WTC11 (cell line): ENCODE results near the gene GOLT1A. TPM values are rescaled to one million over a fixed set of nuclear protein-coding genes. Genes with fewer than 3 reads are reported as not detected.

Experiments used
- ATAC-seq: fragments of 200-7000 bp; cut with Tn5 transposase; 2 replicates; pipeline ENCODE4 v1.10.0; 2021; ENCODE audit warnings: mild to moderate bottlenecking, moderate library complexity
- CTCF ChIA-PET: fragments of 300-600 bp; sonication (Branson Sonifier 250); formaldehyde crosslinking; loops from one replicate; lab custom pipeline; 2021; ENCODE audit warnings: antibody characterized with exemption; lab: Charles Lee
- POLR2A ChIA-PET: fragments of 350-600 bp; sonication (Branson Sonifier 250); formaldehyde crosslinking; loops from one replicate; lab custom pipeline; 2021; ENCODE audit warnings: antibody characterized with exemption; lab: Charles Lee
- DNase-seq: peaks from one replicate; pipeline ENCODE4 v3.0.0; 2021; ENCODE audit warnings: low spot score
- H3K27ac Mint-ChIP-seq: 2 replicates; pipeline ENCODE4 v1.8.0; 2021; ENCODE audit warnings: mixed read lengths
- H3K27me3 Mint-ChIP-seq: 2 replicates; pipeline ENCODE4 v1.8.0; 2021; ENCODE audit warnings: low read depth, mild to moderate bottlenecking, moderate library complexity, mixed read lengths
- H3K36me3 Mint-ChIP-seq: 2 replicates; pipeline ENCODE4 v1.8.0; 2021; ENCODE audit warnings: mixed read lengths
- H3K4me1 Mint-ChIP-seq: 2 replicates; pipeline ENCODE4 v1.8.0; 2022; ENCODE audit warnings: mixed read lengths
- H3K4me3 Mint-ChIP-seq: 2 replicates; pipeline ENCODE4 v1.8.0; 2021; ENCODE audit warnings: mild to moderate bottlenecking, moderate library complexity, mixed read lengths
- H3K9me3 Mint-ChIP-seq: 2 replicates; pipeline ENCODE4 v1.8.0; 2021; ENCODE audit warnings: mixed read lengths
- CBFB ChIP-seq: sonication (generic); formaldehyde crosslinking; IDR thresholded peaks from 2 replicates; pipeline ENCODE4 v1.8.1; 2022; ENCODE audit warnings: mild to moderate bottlenecking, low read depth, missing genetic modification reagents
- CREM ChIP-seq: sonication (generic); formaldehyde crosslinking; IDR thresholded peaks from 2 replicates; pipeline ENCODE4 v1.8.1; 2022; ENCODE audit warnings: mild to moderate bottlenecking, missing genetic modification reagents, moderate library complexity
- ELF4 ChIP-seq: sonication (generic); formaldehyde crosslinking; IDR thresholded peaks from 2 replicates; pipeline ENCODE4 v1.8.1; 2022; ENCODE audit warnings: low read depth, mild to moderate bottlenecking, moderate library complexity, missing genetic modification reagents
- ESRRA ChIP-seq: sonication (generic); formaldehyde crosslinking; IDR thresholded peaks from 2 replicates; pipeline ENCODE4 v1.8.1; 2022; ENCODE audit warnings: mild to moderate bottlenecking, missing genetic modification reagents, borderline replicate concordance
- IRF2 ChIP-seq: sonication (generic); formaldehyde crosslinking; IDR thresholded peaks from 2 replicates; pipeline ENCODE4 v1.8.0; 2022; ENCODE audit warnings: low read depth, missing genetic modification reagents, borderline replicate concordance
- JUN ChIP-seq: sonication (generic); formaldehyde crosslinking; IDR thresholded peaks from 2 replicates; pipeline ENCODE4 v1.8.0; 2023; ENCODE audit warnings: mild to moderate bottlenecking, missing genetic modification reagents
- MYBL2 ChIP-seq: sonication (generic); formaldehyde crosslinking; IDR thresholded peaks from 2 replicates; pipeline ENCODE4 v1.8.1; 2023; ENCODE audit warnings: mild to moderate bottlenecking, moderate library complexity, missing genetic modification reagents
- NFATC4 ChIP-seq: fragments of 250-450 bp; sonication (Bioruptor Pico); IDR thresholded peaks from 2 replicates; pipeline ENCODE4 v1.9.0; 2021; ENCODE audit warnings: mild to moderate bottlenecking
- RELA ChIP-seq: sonication (generic); formaldehyde crosslinking; IDR thresholded peaks from 2 replicates; pipeline ENCODE4 v1.8.1; 2022; ENCODE audit warnings: missing genetic modification reagents, mild to moderate bottlenecking, borderline replicate concordance
- TEAD4 ChIP-seq: sonication (generic); formaldehyde crosslinking; IDR thresholded peaks from 2 replicates; pipeline ENCODE4 v1.8.0; 2022; ENCODE audit warnings: mild to moderate bottlenecking, missing genetic modification reagents
- ZNF121 ChIP-seq: sonication (generic); formaldehyde crosslinking; IDR thresholded peaks from 2 replicates; pipeline ENCODE4 v1.8.0; 2023; ENCODE audit warnings: missing genetic modification reagents
- ZNF138 ChIP-seq: sonication (generic); formaldehyde crosslinking; conservative IDR thresholded peaks from 2 replicates; pipeline ENCODE4 v1.8.1; 2022; ENCODE audit warnings: mild to moderate bottlenecking, moderate library complexity, missing genetic modification reagents
- ZNF219 ChIP-seq: sonication (generic); formaldehyde crosslinking; IDR thresholded peaks from 2 replicates; pipeline ENCODE4 v1.8.0; 2023; ENCODE audit warnings: missing genetic modification reagents, mild to moderate bottlenecking, borderline replicate concordance
- ZNF416 ChIP-seq: fragments of 250-450 bp; sonication (Bioruptor Pico); IDR thresholded peaks from 2 replicates; pipeline ENCODE4 v1.9.0; 2021; ENCODE audit warnings: mild to moderate bottlenecking, inconsistent platforms
- total RNA-seq: library from RNA; stranded (reverse); gene quantifications from 3 replicates; pipeline ENCODE4 v1.2.3, GENCODE V29; 2021
- TF ChIP-seq, protein P1 (sequence below): sonication (generic); formaldehyde crosslinking; IDR thresholded peaks from 2 replicates; pipeline ENCODE4 v1.8.0; 2022; ENCODE audit warnings: mild to moderate bottlenecking, missing genetic modification reagents
- TF ChIP-seq, protein P2 (sequence below): sonication (generic); formaldehyde crosslinking; IDR thresholded peaks from 2 replicates; pipeline ENCODE4 v1.8.1; 2022; ENCODE audit warnings: missing genetic modification reagents, borderline replicate concordance
- TF ChIP-seq, protein P3 (sequence below): sonication (generic); formaldehyde crosslinking; IDR thresholded peaks from 2 replicates; pipeline ENCODE4 v1.8.1; 2023; ENCODE audit warnings: mild to moderate bottlenecking, moderate library complexity, missing genetic modification reagents
- TF ChIP-seq, protein P4 (sequence below): sonication (generic); formaldehyde crosslinking; IDR thresholded peaks from 2 replicates; pipeline ENCODE4 v1.8.0; 2023; ENCODE audit warnings: missing genetic modification reagents, mild to moderate bottlenecking, borderline replicate concordance
- TF ChIP-seq, protein P5 (sequence below): sonication (generic); formaldehyde crosslinking; IDR thresholded peaks from 2 replicates; pipeline ENCODE4 v1.8.0; 2023; ENCODE audit warnings: missing genetic modification reagents

The GOLT1A gene
- total RNA-seq, 1 experiment from 2014 or later: 6.5 TPM

DNA sequence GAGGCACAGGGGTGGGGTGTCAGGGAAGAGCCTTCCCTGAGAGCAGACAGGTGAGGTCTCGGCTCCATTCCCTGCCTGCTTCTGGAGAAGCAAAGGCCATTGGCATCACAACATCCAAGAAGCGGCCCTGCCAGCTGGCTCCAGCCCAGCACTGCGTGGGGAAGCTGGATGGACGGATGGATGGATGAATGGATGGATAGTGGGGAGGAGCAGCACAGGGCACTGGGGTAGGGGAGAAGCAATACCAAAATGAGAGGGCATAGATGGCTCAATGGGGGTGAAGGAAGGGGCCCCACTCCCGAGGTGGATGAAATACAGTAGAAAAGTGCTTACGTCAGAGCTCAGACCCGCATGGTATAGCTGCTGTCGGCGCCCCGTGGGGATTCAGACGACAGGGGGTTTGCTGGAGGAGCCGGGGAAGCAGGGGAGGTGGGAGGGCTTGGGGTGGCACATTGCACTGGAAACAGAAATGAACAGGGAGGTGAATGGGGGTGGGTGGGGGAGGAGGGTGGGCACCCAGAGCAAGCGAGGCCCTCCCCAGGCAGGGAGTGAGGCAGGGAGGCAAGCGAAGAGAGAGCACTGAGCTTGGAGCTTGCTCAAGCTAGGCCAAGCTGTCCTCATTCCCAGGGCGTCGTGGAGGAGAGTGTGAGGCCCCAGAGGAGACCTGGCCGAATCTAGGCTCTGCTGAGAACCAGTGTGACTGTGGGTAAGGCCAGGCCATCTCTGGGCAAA is 9.5 kb upstream of the GOLT1A start (continued):
- TF ChIP-seq, protein P1, sequence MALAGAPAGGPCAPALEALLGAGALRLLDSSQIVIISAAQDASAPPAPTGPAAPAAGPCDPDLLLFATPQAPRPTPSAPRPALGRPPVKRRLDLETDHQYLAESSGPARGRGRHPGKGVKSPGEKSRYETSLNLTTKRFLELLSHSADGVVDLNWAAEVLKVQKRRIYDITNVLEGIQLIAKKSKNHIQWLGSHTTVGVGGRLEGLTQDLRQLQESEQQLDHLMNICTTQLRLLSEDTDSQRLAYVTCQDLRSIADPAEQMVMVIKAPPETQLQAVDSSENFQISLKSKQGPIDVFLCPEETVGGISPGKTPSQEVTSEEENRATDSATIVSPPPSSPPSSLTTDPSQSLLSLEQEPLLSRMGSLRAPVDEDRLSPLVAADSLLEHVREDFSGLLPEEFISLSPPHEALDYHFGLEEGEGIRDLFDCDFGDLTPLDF: no peak
- TF ChIP-seq, all 79 proteins: peak for 0

DNA sequence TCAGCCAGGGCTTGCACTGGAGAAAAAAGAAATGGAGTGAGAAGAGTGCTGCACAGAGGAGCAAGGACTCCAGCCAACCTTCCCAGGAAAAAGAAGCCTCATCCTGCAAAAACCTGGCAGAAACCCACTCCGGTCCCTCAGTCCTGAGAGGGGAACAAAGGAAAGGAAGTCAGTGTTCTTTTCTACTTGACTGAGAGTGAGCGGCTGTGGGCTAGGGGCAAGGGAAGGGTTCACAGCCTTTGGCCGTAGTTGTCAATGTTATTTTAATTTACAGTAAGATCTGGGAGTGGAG is 8.9 kb upstream of the GOLT1A start:
- ChIA-PET CTCF (interaction anchor here (1.1 kb wide), 1 partner anchor 9 kb away, joined by 5 read pairs; the partner anchor contains the start of gene GOLT1A), POLR2A (interaction anchor here (0.6 kb wide), 1 partner anchor 13 kb away, joined by 3 read pairs; no protein-coding TSS in a partner anchor)
- Mint-ChIP-seq H3K36me3 (no peaks in the 10 kb centered on the region), H3K27me3 (no peaks in the 10 kb centered on the region), H3K4me1 (peaks cover 12% of the 10 kb centered on the region), H3K27ac (no peak overlapping the region), H3K4me3 (no peak overlapping the region), H3K9me3 (no peaks in the 10 kb centered on the region)
- DNase-seq: no peak
- ATAC-seq: no peak
- no peak for TF ChIP-seq RELA (CRISPR knock-in tag)
- TF ChIP-seq, protein P2, sequence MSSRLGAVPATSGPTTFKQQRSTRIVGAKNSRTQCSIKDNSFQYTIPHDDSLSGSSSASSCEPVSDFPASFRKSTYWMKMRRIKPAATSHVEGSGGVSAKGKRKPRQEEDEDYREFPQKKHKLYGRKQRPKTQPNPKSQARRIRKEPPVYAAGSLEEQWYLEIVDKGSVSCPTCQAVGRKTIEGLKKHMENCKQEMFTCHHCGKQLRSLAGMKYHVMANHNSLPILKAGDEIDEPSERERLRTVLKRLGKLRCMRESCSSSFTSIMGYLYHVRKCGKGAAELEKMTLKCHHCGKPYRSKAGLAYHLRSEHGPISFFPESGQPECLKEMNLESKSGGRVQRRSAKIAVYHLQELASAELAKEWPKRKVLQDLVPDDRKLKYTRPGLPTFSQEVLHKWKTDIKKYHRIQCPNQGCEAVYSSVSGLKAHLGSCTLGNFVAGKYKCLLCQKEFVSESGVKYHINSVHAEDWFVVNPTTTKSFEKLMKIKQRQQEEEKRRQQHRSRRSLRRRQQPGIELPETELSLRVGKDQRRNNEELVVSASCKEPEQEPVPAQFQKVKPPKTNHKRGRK: no peak
- no peak for TF ChIP-seq IRF2 (CRISPR knock-in tag)
- TF ChIP-seq CREM (CRISPR knock-in tag): no peak
- no peak for TF ChIP-seq ZNF416 (CRISPR knock-in tag)
- TF ChIP-seq ELF4: no peak
- no peak for TF ChIP-seq JUN (CRISPR knock-in tag)
- no peak for TF ChIP-seq ZNF219 (CRISPR knock-in tag)
- no peak for TF ChIP-seq NFATC4 (CRISPR knock-in tag)
- no peak for TF ChIP-seq ESRRA (CRISPR knock-in tag)
- TF ChIP-seq, protein P3, sequence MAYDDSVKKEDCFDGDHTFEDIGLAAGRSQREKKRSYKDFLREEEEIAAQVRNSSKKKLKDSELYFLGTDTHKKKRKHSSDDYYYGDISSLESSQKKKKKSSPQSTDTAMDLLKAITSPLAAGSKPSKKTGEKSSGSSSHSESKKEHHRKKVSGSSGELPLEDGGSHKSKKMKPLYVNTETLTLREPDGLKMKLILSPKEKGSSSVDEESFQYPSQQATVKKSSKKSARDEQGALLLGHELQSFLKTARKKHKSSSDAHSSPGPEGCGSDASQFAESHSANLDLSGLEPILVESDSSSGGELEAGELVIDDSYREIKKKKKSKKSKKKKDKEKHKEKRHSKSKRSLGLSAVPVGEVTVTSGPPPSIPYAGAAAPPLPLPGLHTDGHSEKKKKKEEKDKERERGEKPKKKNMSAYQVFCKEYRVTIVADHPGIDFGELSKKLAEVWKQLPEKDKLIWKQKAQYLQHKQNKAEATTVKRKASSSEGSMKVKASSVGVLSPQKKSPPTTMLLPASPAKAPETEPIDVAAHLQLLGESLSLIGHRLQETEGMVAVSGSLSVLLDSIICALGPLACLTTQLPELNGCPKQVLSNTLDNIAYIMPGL (CRISPR knock-in tag): no peak

DNA sequence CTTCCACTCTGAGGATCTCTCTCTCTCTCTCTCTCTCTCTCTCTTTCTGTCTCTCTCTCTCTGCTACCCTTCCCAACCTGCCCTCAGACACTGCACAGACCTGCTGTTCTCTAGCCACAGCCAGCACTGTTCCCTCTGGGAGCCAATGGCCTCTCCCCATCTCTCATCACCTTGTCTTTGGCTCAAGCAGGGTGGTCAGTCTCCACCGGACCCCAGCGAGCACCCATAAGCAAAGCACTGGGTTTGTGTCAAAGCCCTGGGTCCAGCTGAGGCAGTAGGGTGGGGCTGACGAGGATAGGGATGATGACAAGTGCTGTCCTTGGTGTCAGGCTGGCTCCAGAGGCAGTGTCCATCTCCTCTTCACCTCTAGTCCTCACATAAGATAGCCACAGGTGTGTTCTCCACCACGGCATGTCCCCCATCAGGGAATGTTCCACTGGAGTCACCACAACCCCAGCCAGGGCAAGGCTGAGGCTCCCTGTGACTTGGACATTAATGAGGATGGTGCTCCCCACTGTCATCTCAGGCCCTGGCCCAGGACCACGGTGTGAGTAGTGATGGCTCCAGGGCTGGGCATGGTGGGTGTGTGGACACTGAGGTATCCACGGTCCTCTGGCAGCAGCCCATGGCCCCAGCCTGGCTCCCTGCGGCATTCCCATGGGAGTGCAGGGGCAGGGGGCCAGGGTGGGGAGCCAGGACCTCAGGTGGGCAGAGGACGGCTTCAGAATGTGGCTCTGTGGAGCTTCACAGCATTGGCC is 8.4 kb upstream of the GOLT1A start:
- Mint-ChIP-seq H3K27ac (no peak overlapping the region), H3K4me1 (peaks cover 12% of the 10 kb centered on the region), H3K36me3 (no peaks in the 10 kb centered on the region), H3K4me3 (no peak overlapping the region), H3K27me3 (no peaks in the 10 kb centered on the region), H3K9me3 (no peaks in the 10 kb centered on the region)
- DNase-seq (no peak), ATAC-seq (no peak)
- ChIA-PET POLR2A (no interaction called here), CTCF (interaction anchor here (1.1 kb wide), 1 partner anchor 8 kb away, joined by 5 read pairs; the partner anchor contains the start of gene GOLT1A)
- TF ChIP-seq, protein P4, sequence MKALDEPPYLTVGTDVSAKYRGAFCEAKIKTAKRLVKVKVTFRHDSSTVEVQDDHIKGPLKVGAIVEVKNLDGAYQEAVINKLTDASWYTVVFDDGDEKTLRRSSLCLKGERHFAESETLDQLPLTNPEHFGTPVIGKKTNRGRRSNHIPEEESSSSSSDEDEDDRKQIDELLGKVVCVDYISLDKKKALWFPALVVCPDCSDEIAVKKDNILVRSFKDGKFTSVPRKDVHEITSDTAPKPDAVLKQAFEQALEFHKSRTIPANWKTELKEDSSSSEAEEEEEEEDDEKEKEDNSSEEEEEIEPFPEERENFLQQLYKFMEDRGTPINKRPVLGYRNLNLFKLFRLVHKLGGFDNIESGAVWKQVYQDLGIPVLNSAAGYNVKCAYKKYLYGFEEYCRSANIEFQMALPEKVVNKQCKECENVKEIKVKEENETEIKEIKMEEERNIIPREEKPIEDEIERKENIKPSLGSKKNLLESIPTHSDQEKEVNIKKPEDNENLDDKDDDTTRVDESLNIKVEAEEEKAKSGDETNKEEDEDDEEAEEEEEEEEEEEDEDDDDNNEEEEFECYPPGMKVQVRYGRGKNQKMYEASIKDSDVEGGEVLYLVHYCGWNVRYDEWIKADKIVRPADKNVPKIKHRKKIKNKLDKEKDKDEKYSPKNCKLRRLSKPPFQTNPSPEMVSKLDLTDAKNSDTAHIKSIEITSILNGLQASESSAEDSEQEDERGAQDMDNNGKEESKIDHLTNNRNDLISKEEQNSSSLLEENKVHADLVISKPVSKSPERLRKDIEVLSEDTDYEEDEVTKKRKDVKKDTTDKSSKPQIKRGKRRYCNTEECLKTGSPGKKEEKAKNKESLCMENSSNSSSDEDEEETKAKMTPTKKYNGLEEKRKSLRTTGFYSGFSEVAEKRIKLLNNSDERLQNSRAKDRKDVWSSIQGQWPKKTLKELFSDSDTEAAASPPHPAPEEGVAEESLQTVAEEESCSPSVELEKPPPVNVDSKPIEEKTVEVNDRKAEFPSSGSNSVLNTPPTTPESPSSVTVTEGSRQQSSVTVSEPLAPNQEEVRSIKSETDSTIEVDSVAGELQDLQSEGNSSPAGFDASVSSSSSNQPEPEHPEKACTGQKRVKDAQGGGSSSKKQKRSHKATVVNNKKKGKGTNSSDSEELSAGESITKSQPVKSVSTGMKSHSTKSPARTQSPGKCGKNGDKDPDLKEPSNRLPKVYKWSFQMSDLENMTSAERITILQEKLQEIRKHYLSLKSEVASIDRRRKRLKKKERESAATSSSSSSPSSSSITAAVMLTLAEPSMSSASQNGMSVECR: no peak
- TF ChIP-seq CBFB (CRISPR knock-in tag) (no peak), TEAD4 (CRISPR knock-in tag) (no peak), ZNF121 (CRISPR knock-in tag) (no peak), MYBL2 (CRISPR knock-in tag) (no peak), ZNF138 (no peak)
- TF ChIP-seq, protein P5, sequence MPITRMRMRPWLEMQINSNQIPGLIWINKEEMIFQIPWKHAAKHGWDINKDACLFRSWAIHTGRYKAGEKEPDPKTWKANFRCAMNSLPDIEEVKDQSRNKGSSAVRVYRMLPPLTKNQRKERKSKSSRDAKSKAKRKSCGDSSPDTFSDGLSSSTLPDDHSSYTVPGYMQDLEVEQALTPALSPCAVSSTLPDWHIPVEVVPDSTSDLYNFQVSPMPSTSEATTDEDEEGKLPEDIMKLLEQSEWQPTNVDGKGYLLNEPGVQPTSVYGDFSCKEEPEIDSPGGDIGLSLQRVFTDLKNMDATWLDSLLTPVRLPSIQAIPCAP (CRISPR knock-in tag): no peak
